DOHH2 (cell line): ENCODE data around the gene CD9.

ENCODE experiments used
- H3F3A ChIP-seq: fragments of 200-600 bp; sonication (generic), shearing (Covaris generic); 2 replicates; pipeline ENCODE4 v1.6.0; 2016; ENCODE audit warnings: antibody characterized with exemption, mild to moderate bottlenecking; ENCODE audit not compliant: control insufficient read depth, insufficient read depth
- H3K27ac ChIP-seq: fragments of 200-600 bp; sonication (generic); 2 replicates; pipeline ENCODE4 v1.5.1; 2014; ENCODE audit warnings: low read depth, mild to moderate bottlenecking, low read length, moderate library complexity
- H3K27me3 ChIP-seq: fragments of 200-600 bp; sonication (generic); 2 replicates; pipeline ENCODE4 v1.6.1; 2014; ENCODE audit warnings: mild to moderate bottlenecking, low read length, mixed read lengths; ENCODE audit not compliant: control insufficient read depth
- H3K36me3 ChIP-seq: fragments of 200-600 bp; sonication (generic); 2 replicates; pipeline ENCODE4 v1.6.1; 2014; ENCODE audit warnings: mild to moderate bottlenecking, low read length, moderate library complexity, mixed read lengths; ENCODE audit not compliant: control insufficient read depth
- H3K4me1 ChIP-seq: fragments of 200-600 bp; sonication (generic); 2 replicates; pipeline ENCODE4 v1.6.1; 2014; ENCODE audit warnings: mild to moderate bottlenecking, low read length, mixed read lengths; ENCODE audit not compliant: control insufficient read depth
- H3K4me2 ChIP-seq: fragments of 200-600 bp; sonication (generic); 2 replicates; pipeline ENCODE4 v1.6.0; 2014; ENCODE audit warnings: mild to moderate bottlenecking, low read length, moderate library complexity
- H3K4me3 ChIP-seq: fragments of 200-600 bp; sonication (generic); 2 replicates; pipeline ENCODE4 v1.5.1; 2014; ENCODE audit warnings: mild to moderate bottlenecking, low read length, mixed read lengths
- H3K79me2 ChIP-seq: fragments of 200-600 bp; sonication (generic); 2 replicates; pipeline ENCODE4 v1.6.1; 2014; ENCODE audit warnings: mild to moderate bottlenecking, low read length, mixed read lengths; ENCODE audit not compliant: control insufficient read depth
- H3K9me2 ChIP-seq: fragments of 200-600 bp; sonication (generic); replicated peaks from 2 replicates; pipeline ENCODE4 v1.6.1; 2014; ENCODE audit warnings: mild to moderate bottlenecking, low read length, mixed read lengths; ENCODE audit not compliant: control insufficient read depth
- H3K9me3 ChIP-seq: fragments of 200-600 bp; sonication (generic); 2 replicates; pipeline ENCODE4 v1.6.1; 2014; ENCODE audit warnings: antibody characterized with exemption, low read length, mixed read lengths; ENCODE audit not compliant: control insufficient read depth, insufficient read depth
- H4K20me1 ChIP-seq: fragments of 200-600 bp; sonication (generic); 2 replicates; pipeline ENCODE4 v1.6.0; 2014; ENCODE audit warnings: low read depth, mild to moderate bottlenecking, antibody characterized with exemption, low read length, moderate library complexity; ENCODE audit not compliant: control insufficient read depth, insufficient read depth
- EZH2phosphoT487 ChIP-seq: fragments of 200-600 bp; sonication (generic); IDR thresholded peaks from 2 replicates; pipeline ENCODE4 v1.6.1; 2017; ENCODE audit warnings: borderline replicate concordance, mild to moderate bottlenecking, antibody characterized with exemption, low read length, moderate library complexity, mixed read lengths
- TF ChIP-seq, protein P1 (sequence below): fragments of 200-600 bp; sonication (generic); IDR thresholded peaks from one replicate; pipeline ENCODE4 v1.5.1; 2014; ENCODE audit warnings: antibody characterized with exemption, mild to moderate bottlenecking, low read depth, low read length; ENCODE audit not compliant: poor library complexity, severe bottlenecking

The CD9 gene

GRCh38 chr12:6172086-6172485, 28.1 kb upstream of the CD9 start:
- TF ChIP-seq, protein P1, sequence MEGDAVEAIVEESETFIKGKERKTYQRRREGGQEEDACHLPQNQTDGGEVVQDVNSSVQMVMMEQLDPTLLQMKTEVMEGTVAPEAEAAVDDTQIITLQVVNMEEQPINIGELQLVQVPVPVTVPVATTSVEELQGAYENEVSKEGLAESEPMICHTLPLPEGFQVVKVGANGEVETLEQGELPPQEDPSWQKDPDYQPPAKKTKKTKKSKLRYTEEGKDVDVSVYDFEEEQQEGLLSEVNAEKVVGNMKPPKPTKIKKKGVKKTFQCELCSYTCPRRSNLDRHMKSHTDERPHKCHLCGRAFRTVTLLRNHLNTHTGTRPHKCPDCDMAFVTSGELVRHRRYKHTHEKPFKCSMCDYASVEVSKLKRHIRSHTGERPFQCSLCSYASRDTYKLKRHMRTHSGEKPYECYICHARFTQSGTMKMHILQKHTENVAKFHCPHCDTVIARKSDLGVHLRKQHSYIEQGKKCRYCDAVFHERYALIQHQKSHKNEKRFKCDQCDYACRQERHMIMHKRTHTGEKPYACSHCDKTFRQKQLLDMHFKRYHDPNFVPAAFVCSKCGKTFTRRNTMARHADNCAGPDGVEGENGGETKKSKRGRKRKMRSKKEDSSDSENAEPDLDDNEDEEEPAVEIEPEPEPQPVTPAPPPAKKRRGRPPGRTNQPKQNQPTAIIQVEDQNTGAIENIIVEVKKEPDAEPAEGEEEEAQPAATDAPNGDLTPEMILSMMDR = no peak
- TF ChIP-seq EZH2phosphoT487 = no peak
- Histone ChIP-seq H3K4me1 (peaks cover 11% of the 10 kb centered on the region), H3K36me3 (no peaks in the 10 kb centered on the region), H3K27ac (no peak overlapping the region), H3K79me2 (no peaks in the 10 kb centered on the region), H3F3A (no peaks in the 10 kb centered on the region), H3K9me2 (no peaks in the 10 kb centered on the region), H4K20me1 (no peaks in the 10 kb centered on the region), H3K4me2 (no peak overlapping the region), H3K9me3 (no peaks in the 10 kb centered on the region), H3K27me3 (peaks cover 11% of the 10 kb centered on the region; the same call in 1 of the 2 replicates), H3K4me3 (no peak overlapping the region)

DNA sequence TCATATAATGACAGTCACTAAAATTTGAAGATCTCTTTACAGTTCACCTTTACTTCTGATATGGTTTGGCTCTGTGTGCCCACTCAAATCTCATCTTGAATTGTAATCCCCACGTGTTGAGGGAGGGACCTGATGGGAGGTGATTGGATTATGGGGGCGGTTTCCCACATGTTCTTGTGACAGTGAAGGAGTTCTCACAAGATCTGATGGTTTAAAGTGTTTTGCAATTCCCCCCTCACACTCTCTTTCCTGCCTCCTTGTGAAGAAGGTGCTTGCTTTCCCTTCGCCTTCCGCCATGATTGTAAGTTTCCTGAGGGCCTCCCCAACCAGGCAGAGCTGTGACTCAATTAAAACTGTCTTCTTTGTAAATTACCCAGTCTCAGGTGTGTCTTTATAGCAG, 27.3 kb upstream of the CD9 start:
- H3K27me3 ChIP-seq = peaks cover 9% of the 10 kb centered on the region; the same call in 1 of the 2 replicates

DNA sequence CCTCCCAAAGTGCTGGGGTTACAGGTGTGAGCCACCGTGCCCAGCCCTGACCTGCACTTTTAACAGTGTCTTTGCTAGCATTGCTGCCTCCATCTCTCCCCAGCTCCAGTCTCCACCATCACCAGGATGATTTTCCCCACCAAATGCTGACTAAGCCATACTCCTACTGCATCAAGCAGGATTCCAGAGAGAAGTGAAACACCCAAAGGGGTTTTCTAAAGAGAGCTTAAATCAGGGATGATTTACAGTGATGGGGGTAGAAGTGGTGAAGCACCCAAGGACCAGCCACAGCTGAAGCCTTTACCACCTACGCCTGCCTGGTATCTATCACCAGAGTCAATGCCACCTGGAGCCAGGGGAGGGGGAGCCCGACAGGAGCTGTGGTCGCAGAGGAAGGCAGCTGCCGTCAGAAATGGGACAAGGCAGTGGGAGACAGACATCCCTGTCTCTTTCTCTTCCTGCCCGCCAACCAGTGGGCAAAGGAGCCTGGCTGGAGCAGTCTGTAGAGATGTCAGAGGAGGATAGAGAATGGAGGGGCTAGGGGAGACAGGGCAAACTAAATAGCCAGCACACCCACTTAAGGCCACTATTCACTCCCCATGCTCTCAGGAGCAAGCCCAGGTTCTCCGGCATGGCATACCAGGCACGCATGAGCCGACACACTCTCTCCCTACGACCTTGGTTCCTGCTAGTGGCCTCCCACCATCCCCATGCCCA, 22.4 kb upstream of the CD9 start:
- Histone ChIP-seq H3K27me3 (peaks cover 5% of the 10 kb centered on the region; the same call in 1 of the 2 replicates), H3K27ac (no peak overlapping the region), H4K20me1 (no peaks in the 10 kb centered on the region), H3K79me2 (no peaks in the 10 kb centered on the region), H3K4me1 (no peaks in the 10 kb centered on the region), H3K9me3 (no peaks in the 10 kb centered on the region), H3K36me3 (no peaks in the 10 kb centered on the region), H3F3A (no peaks in the 10 kb centered on the region), H3K4me2 (no peak overlapping the region), H3K9me2 (no peaks in the 10 kb centered on the region), H3K4me3 (no peak overlapping the region)
- TF ChIP-seq, protein P1 = no peak
- no peak for TF ChIP-seq EZH2phosphoT487

More for the DNA sequence above, 27.3 kb upstream of the CD9 start:
- Histone ChIP-seq H3F3A (no peaks in the 10 kb centered on the region), H3K4me2 (no peak overlapping the region), H3K4me3 (no peak overlapping the region), H3K9me3 (no peaks in the 10 kb centered on the region), H4K20me1 (no peaks in the 10 kb centered on the region), H3K9me2 (no peaks in the 10 kb centered on the region), H3K36me3 (no peaks in the 10 kb centered on the region), H3K27ac (no peak overlapping the region), H3K79me2 (no peaks in the 10 kb centered on the region), H3K4me1 (peaks cover 3% of the 10 kb centered on the region)
- TF ChIP-seq EZH2phosphoT487 = no peak
- TF ChIP-seq, protein P1 = no peak
